PC-9 (cell line): ENCODE results near the gene IRGC.

Experiments used
- EZH2 ChIP-seq: fragments of 200-600 bp; sonication (generic); IDR thresholded peaks from 2 replicates; pipeline ENCODE4 v1.8.0; 2017; ENCODE audit warnings: antibody characterized with exemption, low read depth
- TF ChIP-seq, protein P1 (sequence below): fragments of 200-600 bp; sonication (generic); conservative IDR thresholded peaks from 2 replicates; pipeline ENCODE4 v1.6.1; 2017; ENCODE audit warnings: mixed run types, antibody characterized with exemption, mild to moderate bottlenecking, moderate library complexity

DNA sequence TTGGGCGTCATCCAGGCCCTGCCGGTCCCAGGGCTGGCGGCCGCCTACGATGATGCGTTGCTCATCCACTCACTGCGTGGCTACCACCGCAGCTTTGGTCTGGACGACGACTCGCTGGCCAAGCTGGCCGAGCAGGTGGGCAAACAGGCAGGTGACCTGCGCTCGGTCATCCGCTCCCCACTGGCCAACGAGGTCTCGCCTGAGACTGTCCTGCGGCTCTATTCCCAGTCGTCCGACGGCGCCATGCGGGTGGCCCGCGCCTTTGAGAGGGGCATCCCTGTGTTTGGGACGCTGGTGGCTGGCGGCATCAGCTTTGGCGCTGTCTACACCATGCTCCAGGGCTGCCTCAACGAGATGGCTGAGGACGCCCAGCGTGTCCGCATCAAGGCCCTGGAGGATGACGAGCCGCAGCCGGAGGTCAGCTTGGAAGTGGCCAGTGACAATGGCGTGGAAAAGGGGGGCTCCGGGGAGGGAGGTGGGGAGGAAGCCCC is 3.5 kb downstream of the IRGC start:
- TF ChIP-seq, protein P1, sequence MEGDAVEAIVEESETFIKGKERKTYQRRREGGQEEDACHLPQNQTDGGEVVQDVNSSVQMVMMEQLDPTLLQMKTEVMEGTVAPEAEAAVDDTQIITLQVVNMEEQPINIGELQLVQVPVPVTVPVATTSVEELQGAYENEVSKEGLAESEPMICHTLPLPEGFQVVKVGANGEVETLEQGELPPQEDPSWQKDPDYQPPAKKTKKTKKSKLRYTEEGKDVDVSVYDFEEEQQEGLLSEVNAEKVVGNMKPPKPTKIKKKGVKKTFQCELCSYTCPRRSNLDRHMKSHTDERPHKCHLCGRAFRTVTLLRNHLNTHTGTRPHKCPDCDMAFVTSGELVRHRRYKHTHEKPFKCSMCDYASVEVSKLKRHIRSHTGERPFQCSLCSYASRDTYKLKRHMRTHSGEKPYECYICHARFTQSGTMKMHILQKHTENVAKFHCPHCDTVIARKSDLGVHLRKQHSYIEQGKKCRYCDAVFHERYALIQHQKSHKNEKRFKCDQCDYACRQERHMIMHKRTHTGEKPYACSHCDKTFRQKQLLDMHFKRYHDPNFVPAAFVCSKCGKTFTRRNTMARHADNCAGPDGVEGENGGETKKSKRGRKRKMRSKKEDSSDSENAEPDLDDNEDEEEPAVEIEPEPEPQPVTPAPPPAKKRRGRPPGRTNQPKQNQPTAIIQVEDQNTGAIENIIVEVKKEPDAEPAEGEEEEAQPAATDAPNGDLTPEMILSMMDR: no peak
- no peak for TF ChIP-seq EZH2
